ENCODE measurements around the gene LINC00237. TPM values are rescaled to one million over a fixed set of nuclear protein-coding genes. Genes with fewer than 3 reads are reported as not detected.

Gene LINC00237
- total RNA-seq, 4 donors from 2014 or later, result 0.83 TPM; not detected in 3

DNA sequence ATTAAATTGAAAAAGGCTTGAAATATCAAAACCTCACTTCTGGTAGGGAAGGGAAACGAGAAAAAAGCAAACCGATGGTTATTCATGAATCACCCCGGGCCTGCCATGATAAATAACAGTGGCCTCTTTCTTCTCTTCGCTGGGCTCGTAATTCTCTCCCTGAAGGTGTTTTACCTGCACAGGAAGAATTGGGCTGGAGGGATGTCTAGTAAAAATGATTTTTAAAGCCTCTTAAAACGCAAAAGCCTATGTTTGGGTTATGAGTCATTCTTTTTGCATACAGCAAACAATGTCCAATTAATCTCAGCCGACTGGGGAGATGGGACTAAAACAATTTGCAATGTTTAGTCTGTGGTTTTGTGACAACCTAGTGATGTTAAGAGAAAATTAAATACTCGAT is 16.8 kb downstream of the LINC00237 start:
- H3K9me3 ChIP-seq, result no peaks in the 10 kb centered on the region
- H3K27me3 ChIP-seq, result peaks cover 58% of the 10 kb centered on the region
- H3K36me3 ChIP-seq, result no peaks in the 10 kb centered on the region
- no peak for DNase-seq (ENCODE audit: low spot score in 2 of 2)
- H3K27ac ChIP-seq, result no peak overlapping the region
- no peaks in the 10 kb centered on the region for H3K4me1 ChIP-seq
- WGBS, result 42% methylated on average over 8 of the region's 8 CpGs
- no peak overlapping the region for H3K4me3 ChIP-seq
- TF ChIP-seq POLR2A (IDR thresholded peaks at IDR 0.05), result no peak

DNA sequence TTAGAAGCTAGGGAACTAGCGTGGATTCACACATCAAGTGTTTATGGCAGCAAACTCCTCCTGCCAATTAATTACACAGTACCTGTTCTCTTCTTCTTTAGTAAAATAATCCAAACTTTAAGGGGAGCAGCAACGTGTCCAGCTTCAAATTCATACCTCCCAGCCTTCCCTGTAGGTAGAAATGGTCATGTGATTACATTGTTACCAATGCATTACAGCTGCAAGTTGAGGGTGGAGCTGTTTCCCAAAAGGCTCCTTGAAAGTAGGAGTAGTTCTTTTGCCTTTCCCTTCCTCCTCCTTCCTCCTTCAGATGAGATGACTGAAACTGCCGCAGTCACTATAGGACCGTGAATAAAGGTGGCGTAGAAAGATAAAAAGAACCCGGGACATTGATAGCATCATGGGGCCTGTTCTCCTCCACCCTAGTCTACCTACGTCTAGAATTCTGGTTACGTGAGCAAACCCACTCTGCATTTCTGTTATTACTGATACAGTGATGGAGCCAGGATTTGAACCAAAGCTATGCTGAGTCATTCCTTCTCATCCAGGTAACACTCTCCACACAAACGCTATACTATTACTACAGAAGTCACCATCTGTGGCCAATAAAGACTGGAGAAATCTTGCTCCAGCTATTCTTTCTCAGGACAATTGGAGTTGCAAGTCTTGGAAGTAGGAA is 18.2 kb downstream of the LINC00237 start:
- peaks cover 51% of the 10 kb centered on the region for H3K27me3 ChIP-seq
- no peak overlapping the region for H3K27ac ChIP-seq
- no peak overlapping the region for H3K4me3 ChIP-seq
- no peaks in the 10 kb centered on the region for H3K4me1 ChIP-seq
- TF ChIP-seq CTCF (IDR thresholded peaks at IDR 0.05), result no peak
- no peak for TF ChIP-seq POLR2AphosphoS5 (IDR thresholded peaks at IDR 0.05)
- no peak for DNase-seq (ENCODE audit: low spot score in 2 of 2)
- no peaks in the 10 kb centered on the region for H3K36me3 ChIP-seq
- H3K9me3 ChIP-seq, result no peaks in the 10 kb centered on the region
- WGBS, result 78% methylated on average over 9 of the region's 9 CpGs

GRCh38 chr20:21083825-21084325 is 22.3 kb downstream of the LINC00237 start:
- H3K4me1 ChIP-seq, result no peaks in the 10 kb centered on the region
- TF ChIP-seq POLR2AphosphoS5 (IDR thresholded peaks at IDR 0.05) (no peak), CTCF (IDR thresholded peaks at IDR 0.05) (no peak), POLR2A (IDR thresholded peaks at IDR 0.05) (no peak), EP300 (IDR thresholded peaks at IDR 0.05) (no peak)
- no peaks in the 10 kb centered on the region for H3K36me3 ChIP-seq
- WGBS, result 32% methylated on average over 2 of the region's 2 CpGs
- no peak overlapping the region for H3K4me3 ChIP-seq
- no peak for DNase-seq (ENCODE audit: low spot score in 2 of 2)
- H3K27me3 ChIP-seq, result peaks cover 43% of the 10 kb centered on the region
- H3K9me3 ChIP-seq, result no peaks in the 10 kb centered on the region
- no peak overlapping the region for H3K27ac ChIP-seq

- no peaks in the 10 kb centered on the region for H3K36me3 ChIP-seq
- H3K4me3 ChIP-seq, result no peak overlapping the region
- H3K4me1 ChIP-seq, result no peaks in the 10 kb centered on the region
- no peak overlapping the region for H3K27ac ChIP-seq
- H3K27me3 ChIP-seq, result peaks cover 36% of the 10 kb centered on the region
- WGBS, result 67% methylated on average over 2 of the region's 2 CpGs
- no peaks in the 10 kb centered on the region for H3K9me3 ChIP-seq
- DNase-seq (ENCODE audit: low spot score in 2 of 2), result no peak
- TF ChIP-seq EP300 (IDR thresholded peaks at IDR 0.05), result no peak
- no peak for TF ChIP-seq POLR2AphosphoS5 (IDR thresholded peaks at IDR 0.05)
- TF ChIP-seq CTCF (IDR thresholded peaks at IDR 0.05), result no peak
Measured at GRCh38 chr20:21082584-21082983, 23.6 kb downstream of the LINC00237 start.

GRCh38 chr20:21077809-21078345 is 28.3 kb downstream of the LINC00237 start:
- H3K4me1 ChIP-seq, result no peaks in the 10 kb centered on the region
- no peak for DNase-seq (ENCODE audit: low spot score in 2 of 2)
- TF ChIP-seq CTCF (IDR thresholded peaks at IDR 0.05) (no peak), POLR2A (IDR thresholded peaks at IDR 0.05) (no peak), EP300 (IDR thresholded peaks at IDR 0.05) (no peak), POLR2AphosphoS5 (IDR thresholded peaks at IDR 0.05) (no peak)
- H3K27ac ChIP-seq, result no peak overlapping the region
- H3K27me3 ChIP-seq, result peaks cover 20% of the 10 kb centered on the region
- H3K36me3 ChIP-seq, result no peaks in the 10 kb centered on the region
- 58% methylated on average over 4 of the region's 4 CpGs for WGBS
- H3K9me3 ChIP-seq, result no peaks in the 10 kb centered on the region
- no peak overlapping the region for H3K4me3 ChIP-seq
